Cardiac muscle cell (in vitro differentiated cells and primary cell): ENCODE data around the gene FBXW8. TPM values are rescaled to one million over a fixed set of nuclear protein-coding genes. Genes with fewer than 3 reads are reported as not detected.

Experiments used
- DNase-seq, 2 donors: peaks; one replicate each; pipeline versions ENCODE4 v3.0.0 to v3.0.0-alpha.2; 2010 to 2017; ENCODE audit warnings: low read depth in 1 of 2, low spot score in 1 of 2
- H3K27ac ChIP-seq: fragments of 200-600 bp; sonication (generic); 2 replicates; pipeline ENCODE4 v1.5.1; 2016
- H3K27me3 ChIP-seq: fragments of 200-600 bp; sonication (generic); 2 replicates; pipeline ENCODE4 v1.6.0; 2016; ENCODE audit warnings: control low read depth
- H3K36me3 ChIP-seq: fragments of 200-600 bp; sonication (generic); 2 replicates; pipeline ENCODE4 v1.5.1; 2016; ENCODE audit warnings: control low read depth
- H3K4me1 ChIP-seq: fragments of 200-600 bp; sonication (generic); 2 replicates; pipeline ENCODE4 v1.8.1; 2017; ENCODE audit warnings: low read depth, mild to moderate bottlenecking, mixed run types
- H3K4me3 ChIP-seq: fragments of 200-600 bp; sonication (generic); 2 replicates; pipeline ENCODE4 v1.5.1; 2016; ENCODE audit warnings: mild to moderate bottlenecking
- H3K9me3 ChIP-seq: fragments of 200-600 bp; sonication (generic); 2 replicates; pipeline ENCODE4 v1.5.1; 2017; ENCODE audit warnings: low read depth, mild to moderate bottlenecking, control low read depth
- polyA plus RNA-seq: library from polyadenylated mRNA; unstranded; fragments of >200 nt; fragmentation: Nextera tagmentation; extraction: Ambion mirVana; gene quantifications from 2 replicates; pipeline ENCODE4 v1.2.1, GENCODE V29; 2016
- total RNA-seq: library from RNA; depleted of rRNA; stranded (reverse); fragments of >200 nt; gene quantifications from 2 replicates; pipeline ENCODE4 v1.2.3, GENCODE V29; 2016
- TF ChIP-seq, protein P1 (sequence below): IDR thresholded peaks from 2 replicates; pipeline ENCODE4 v1.5.1; 2012; ENCODE audit warnings: low read depth, mild to moderate bottlenecking, low read length

FBXW8 gene
- total and polyA plus RNA-seq, 2 experiments from 2014 or later, result 15.3 to 25.7 TPM

- Histone ChIP-seq H3K4me3 (no peak overlapping the region), H3K36me3 (no peaks in the 10 kb centered on the region), H3K9me3 (no peaks in the 10 kb centered on the region), H3K27ac (no peak overlapping the region), H3K4me1 (no peaks in the 10 kb centered on the region), H3K27me3 (no peaks in the 10 kb centered on the region)
- DNase-seq, result no peak
- TF ChIP-seq, protein P1, sequence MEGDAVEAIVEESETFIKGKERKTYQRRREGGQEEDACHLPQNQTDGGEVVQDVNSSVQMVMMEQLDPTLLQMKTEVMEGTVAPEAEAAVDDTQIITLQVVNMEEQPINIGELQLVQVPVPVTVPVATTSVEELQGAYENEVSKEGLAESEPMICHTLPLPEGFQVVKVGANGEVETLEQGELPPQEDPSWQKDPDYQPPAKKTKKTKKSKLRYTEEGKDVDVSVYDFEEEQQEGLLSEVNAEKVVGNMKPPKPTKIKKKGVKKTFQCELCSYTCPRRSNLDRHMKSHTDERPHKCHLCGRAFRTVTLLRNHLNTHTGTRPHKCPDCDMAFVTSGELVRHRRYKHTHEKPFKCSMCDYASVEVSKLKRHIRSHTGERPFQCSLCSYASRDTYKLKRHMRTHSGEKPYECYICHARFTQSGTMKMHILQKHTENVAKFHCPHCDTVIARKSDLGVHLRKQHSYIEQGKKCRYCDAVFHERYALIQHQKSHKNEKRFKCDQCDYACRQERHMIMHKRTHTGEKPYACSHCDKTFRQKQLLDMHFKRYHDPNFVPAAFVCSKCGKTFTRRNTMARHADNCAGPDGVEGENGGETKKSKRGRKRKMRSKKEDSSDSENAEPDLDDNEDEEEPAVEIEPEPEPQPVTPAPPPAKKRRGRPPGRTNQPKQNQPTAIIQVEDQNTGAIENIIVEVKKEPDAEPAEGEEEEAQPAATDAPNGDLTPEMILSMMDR, result no peak
These were observed 15.8 kb downstream of the FBXW8 start for GRCh38 chr12:116926283-116927243.

GRCh38 chr12:116927244-116927940, 16.6 kb downstream of the FBXW8 start:
- Histone ChIP-seq H3K36me3 (no peaks in the 10 kb centered on the region), H3K9me3 (no peaks in the 10 kb centered on the region), H3K4me3 (no peak overlapping the region), H3K4me1 (no peaks in the 10 kb centered on the region), H3K27ac (no peak overlapping the region), H3K27me3 (no peaks in the 10 kb centered on the region)
- TF ChIP-seq, protein P1, result no peak
- no peak for DNase-seq

DNA sequence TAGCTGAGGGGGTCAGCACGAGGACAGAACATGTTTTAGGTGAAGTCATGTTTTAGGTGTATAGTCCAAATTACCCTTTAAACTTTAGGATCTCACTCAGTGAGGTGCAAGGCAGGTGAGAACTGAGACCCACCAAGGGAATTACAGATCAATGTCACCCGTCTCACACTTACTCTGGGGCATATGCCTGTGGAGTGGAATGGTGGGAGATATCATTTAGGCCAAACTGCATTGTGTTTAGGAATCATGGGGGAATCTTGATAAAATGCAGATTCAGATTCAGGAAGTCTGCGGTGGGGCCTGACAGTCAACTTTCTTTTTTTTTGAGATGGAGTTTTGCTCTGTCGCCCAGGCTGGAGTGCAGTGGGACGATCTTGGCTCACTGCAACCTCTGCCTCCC, 17.8 kb downstream of the FBXW8 start:
- H3K4me1 ChIP-seq, result no peaks in the 10 kb centered on the region
- H3K9me3 ChIP-seq, result no peaks in the 10 kb centered on the region
- no peak for DNase-seq
- H3K27ac ChIP-seq, result no peak overlapping the region
- no peaks in the 10 kb centered on the region for H3K27me3 ChIP-seq
- H3K4me3 ChIP-seq, result no peak overlapping the region
- TF ChIP-seq, protein P1, result no peak
- no peaks in the 10 kb centered on the region for H3K36me3 ChIP-seq

DNA sequence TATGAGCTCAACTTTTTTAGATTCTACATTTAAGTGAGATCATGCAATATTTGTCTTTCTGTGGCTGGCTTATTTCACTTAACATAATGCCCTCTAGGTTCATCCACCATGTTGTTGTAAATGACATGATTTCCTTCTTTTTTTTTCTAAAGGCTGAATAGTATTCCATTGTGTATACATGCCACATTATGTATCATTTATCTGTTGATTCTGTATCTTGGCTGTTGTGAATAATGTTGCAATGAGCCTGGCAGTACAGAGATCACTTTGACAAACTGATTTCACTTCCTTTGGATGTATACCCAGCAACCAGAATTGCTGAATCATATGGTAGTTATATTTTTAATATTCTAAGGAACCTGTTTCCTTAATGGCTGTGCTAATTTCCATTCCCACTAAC, 19.1 kb downstream of the FBXW8 start:
- H3K27me3 ChIP-seq, result no peaks in the 10 kb centered on the region
- TF ChIP-seq, protein P1, result no peak
- no peaks in the 10 kb centered on the region for H3K4me1 ChIP-seq

GRCh38 chr12:116931665-116932064, 20.9 kb downstream of the FBXW8 start:
- H3K9me3 ChIP-seq, result no peaks in the 10 kb centered on the region
- no peak for DNase-seq
- TF ChIP-seq, protein P1, result no peak
- no peaks in the 10 kb centered on the region for H3K36me3 ChIP-seq
- H3K4me1 ChIP-seq, result no peaks in the 10 kb centered on the region
- H3K4me3 ChIP-seq, result no peak overlapping the region
- H3K27ac ChIP-seq, result no peak overlapping the region
- no peaks in the 10 kb centered on the region for H3K27me3 ChIP-seq

More for the DNA sequence above, 19.1 kb downstream of the FBXW8 start:
- H3K9me3 ChIP-seq, result no peaks in the 10 kb centered on the region
- H3K27ac ChIP-seq, result no peak overlapping the region
- no peak overlapping the region for H3K4me3 ChIP-seq
- no peaks in the 10 kb centered on the region for H3K36me3 ChIP-seq
- DNase-seq, result no peak
